IPS-NIHi7 (cell line): Measurements from ENCODE around the gene USP32.
A peak's percentile ranks its signal among the peaks of the same experiment; 100 is the strongest.
"Not testable (repeated sequence)": the region's sequence is repeated elsewhere in the genome, so short reads cannot be mapped to it uniquely, and the experiment has no call there.

Experiments
- DNase-seq: peaks from one replicate; pipeline ENCODE4 v3.0.0; 2012; ENCODE audit warnings: mixed read lengths; ENCODE audit errors: extremely low spot score

USP32 gene

GRCh38 chr17:60330731-60331130, 61.2 kb downstream of the USP32 start:
- no peak for DNase-seq

- DNase-seq: no peak
Observed at GRCh38 chr17:60328679-60329078, 63.3 kb downstream of the USP32 start.

GRCh38 chr17:60327901-60328273, 64.0 kb downstream of the USP32 start:
- DNase-seq: no peak

GRCh38 chr17:60327134-60327900, 64.6 kb downstream of the USP32 start:
- peak; percentile 28 for DNase-seq

- DNase-seq: no peak
Observed at GRCh38 chr17:60326702-60327101, 65.2 kb downstream of the USP32 start.

GRCh38 chr17:60325730-60326524, 66.0 kb downstream of the USP32 start:
- no peak for DNase-seq

GRCh38 chr17:60323754-60324153, 68.2 kb downstream of the USP32 start:
- DNase-seq: no peak

GRCh38 chr17:60322056-60322387, 69.9 kb downstream of the USP32 start:
- no peak for DNase-seq

- no peak for DNase-seq
Observed at GRCh38 chr17:60321336-60322055, 70.4 kb downstream of the USP32 start.

- no peak for DNase-seq
Observed at GRCh38 chr17:60318830-60319229, 73.1 kb downstream of the USP32 start.

GRCh38 chr17:60318326-60318725, 73.6 kb downstream of the USP32 start:
- no peak for DNase-seq

- DNase-seq: no peak
Observed at GRCh38 chr17:60315650-60316049, 76.3 kb downstream of the USP32 start.

GRCh38 chr17:60314900-60315299, 77.0 kb downstream of the USP32 start:
- DNase-seq: not testable (repeated sequence)

- no peak for DNase-seq
Observed at GRCh38 chr17:60314423-60314822, 77.5 kb downstream of the USP32 start.

GRCh38 chr17:60311936-60312335, 80.0 kb downstream of the USP32 start:
- DNase-seq: no peak

- no peak for DNase-seq
Observed at GRCh38 chr17:60311186-60311585, 80.7 kb downstream of the USP32 start.

- DNase-seq: no peak
Observed at GRCh38 chr17:60305141-60305540, 86.8 kb downstream of the USP32 start.

GRCh38 chr17:60304502-60304901, 87.4 kb downstream of the USP32 start:
- DNase-seq: no peak

GRCh38 chr17:60303406-60304099, 88.4 kb downstream of the USP32 start:
- DNase-seq: no peak

- DNase-seq: no peak
Observed at GRCh38 chr17:60301649-60302048, 90.3 kb downstream of the USP32 start.

GRCh38 chr17:60300949-60301348, 91.0 kb downstream of the USP32 start:
- no peak for DNase-seq

- no peak for DNase-seq
Observed at GRCh38 chr17:60300011-60300410, 91.9 kb downstream of the USP32 start.
